Measurements from ENCODE around the gene ANKRD33B.

Gene ANKRD33B

GRCh38 chr5:10579536-10580521, 16.0 kb downstream of the ANKRD33B start:
- no peak for FAIRE-seq

GRCh38 chr5:10580531-10581423, 16.9 kb downstream of the ANKRD33B start:
- no peak for FAIRE-seq

GRCh38 chr5:10581424-10581748, 17.5 kb downstream of the ANKRD33B start:
- FAIRE-seq = no peak

GRCh38 chr5:10581867-10582511, 18.1 kb downstream of the ANKRD33B start:
- no peak for FAIRE-seq

GRCh38 chr5:10582512-10582897, 18.6 kb downstream of the ANKRD33B start:
- FAIRE-seq = no peak

- no peak for FAIRE-seq
Observed at GRCh38 chr5:10583663-10584572, 20.0 kb downstream of the ANKRD33B start.

- no peak for FAIRE-seq
Observed at GRCh38 chr5:10584714-10585517, 21.0 kb downstream of the ANKRD33B start.

- no peak for FAIRE-seq
Observed at GRCh38 chr5:10585518-10585915, 21.6 kb downstream of the ANKRD33B start.

- FAIRE-seq = no peak
Observed at GRCh38 chr5:10586008-10586407, 22.1 kb downstream of the ANKRD33B start.

- no peak for FAIRE-seq
Observed at GRCh38 chr5:10586555-10586954, 22.7 kb downstream of the ANKRD33B start.

GRCh38 chr5:10588109-10588775, 24.4 kb downstream of the ANKRD33B start:
- no peak for FAIRE-seq

- FAIRE-seq = no peak
Observed at GRCh38 chr5:10588779-10589447, 25.0 kb downstream of the ANKRD33B start.

GRCh38 chr5:10590226-10590999, 26.5 kb downstream of the ANKRD33B start:
- FAIRE-seq = no peak

GRCh38 chr5:10591159-10591558, 27.3 kb downstream of the ANKRD33B start:
- FAIRE-seq = no peak

- no peak for FAIRE-seq
Observed at GRCh38 chr5:10591966-10592365, 28.1 kb downstream of the ANKRD33B start.

GRCh38 chr5:10592601-10593000, 28.7 kb downstream of the ANKRD33B start:
- no peak for FAIRE-seq

GRCh38 chr5:10593531-10594181, 29.8 kb downstream of the ANKRD33B start:
- FAIRE-seq = no peak

GRCh38 chr5:10594591-10595210, 30.8 kb downstream of the ANKRD33B start:
- no peak for FAIRE-seq

Data from A204.1 (cell line).